ENCODE results near the gene KCTD15.

Gene KCTD15

DNA sequence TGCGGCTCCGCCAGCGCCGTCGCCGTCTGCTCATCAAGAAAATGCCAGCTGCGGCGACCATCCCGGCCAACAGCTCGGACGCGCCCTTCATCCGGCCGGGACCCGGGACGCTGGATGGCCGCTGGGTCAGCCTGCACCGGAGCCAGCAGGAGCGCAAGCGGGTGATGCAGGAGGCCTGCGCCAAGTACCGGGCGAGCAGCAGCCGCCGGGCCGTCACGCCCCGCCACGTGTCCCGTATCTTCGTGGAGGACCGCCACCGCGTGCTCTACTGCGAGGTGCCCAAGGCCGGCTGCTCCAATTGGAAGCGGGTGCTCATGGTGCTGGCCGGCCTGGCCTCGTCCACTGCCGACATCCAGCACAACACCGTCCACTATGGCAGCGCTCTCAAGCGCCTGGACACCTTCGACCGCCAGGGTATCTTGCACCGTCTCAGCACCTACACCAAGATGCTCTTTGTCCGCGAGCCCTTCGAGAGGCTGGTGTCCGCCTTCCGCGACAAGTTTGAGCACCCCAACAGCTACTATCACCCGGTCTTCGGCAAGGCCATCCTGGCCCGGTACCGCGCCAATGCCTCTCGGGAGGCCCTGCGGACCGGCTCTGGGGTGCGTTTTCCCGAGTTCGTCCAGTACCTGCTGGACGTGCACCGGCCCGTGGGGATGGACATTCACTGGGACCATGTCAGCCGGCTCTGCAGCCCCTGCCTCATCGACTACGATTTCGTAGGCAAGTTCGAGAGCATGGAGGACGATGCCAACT, 24.4 kb upstream of the KCTD15 start:
- TF ChIP-seq, protein P1, sequence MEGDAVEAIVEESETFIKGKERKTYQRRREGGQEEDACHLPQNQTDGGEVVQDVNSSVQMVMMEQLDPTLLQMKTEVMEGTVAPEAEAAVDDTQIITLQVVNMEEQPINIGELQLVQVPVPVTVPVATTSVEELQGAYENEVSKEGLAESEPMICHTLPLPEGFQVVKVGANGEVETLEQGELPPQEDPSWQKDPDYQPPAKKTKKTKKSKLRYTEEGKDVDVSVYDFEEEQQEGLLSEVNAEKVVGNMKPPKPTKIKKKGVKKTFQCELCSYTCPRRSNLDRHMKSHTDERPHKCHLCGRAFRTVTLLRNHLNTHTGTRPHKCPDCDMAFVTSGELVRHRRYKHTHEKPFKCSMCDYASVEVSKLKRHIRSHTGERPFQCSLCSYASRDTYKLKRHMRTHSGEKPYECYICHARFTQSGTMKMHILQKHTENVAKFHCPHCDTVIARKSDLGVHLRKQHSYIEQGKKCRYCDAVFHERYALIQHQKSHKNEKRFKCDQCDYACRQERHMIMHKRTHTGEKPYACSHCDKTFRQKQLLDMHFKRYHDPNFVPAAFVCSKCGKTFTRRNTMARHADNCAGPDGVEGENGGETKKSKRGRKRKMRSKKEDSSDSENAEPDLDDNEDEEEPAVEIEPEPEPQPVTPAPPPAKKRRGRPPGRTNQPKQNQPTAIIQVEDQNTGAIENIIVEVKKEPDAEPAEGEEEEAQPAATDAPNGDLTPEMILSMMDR (IDR thresholded peaks at IDR 0.05): no peak
- Histone ChIP-seq H3K36me3 (no peaks in the 10 kb centered on the region), H3K27me3 (peaks cover 0 to 78% of the 10 kb centered on the region in 2 donors), H3K9me3 (no peaks in the 10 kb centered on the region), H3K27ac (no peak overlapping the region), H3K4me3 (no peak overlapping the region), H3K4me1 (no peaks in the 10 kb centered on the region)
- no peak for DNase-seq
- intact Hi-C loops (cut with DNase I; ENCODE audit: low total_unique reads): loop anchor here (10.0 kb wide), 1 partner anchor 537 kb away; no protein-coding TSS in a partner anchor

DNA sequence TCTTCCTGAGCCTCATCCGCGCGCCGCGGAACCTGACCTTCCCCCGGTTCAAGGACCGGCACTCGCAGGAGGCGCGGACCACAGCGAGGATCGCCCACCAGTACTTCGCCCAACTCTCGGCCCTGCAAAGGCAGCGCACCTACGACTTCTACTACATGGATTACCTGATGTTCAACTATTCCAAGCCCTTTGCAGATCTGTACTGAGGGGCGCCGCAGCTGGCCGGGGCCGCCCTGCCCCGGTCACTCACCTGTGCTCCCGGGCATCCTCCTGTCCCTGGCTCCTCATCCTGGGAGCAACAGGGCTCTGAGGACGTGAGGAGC, 23.9 kb upstream of the KCTD15 start:
- H3K9me3 ChIP-seq: no peaks in the 10 kb centered on the region
- no peak overlapping the region for H3K4me3 ChIP-seq
- H3K27ac ChIP-seq: no peak overlapping the region
- intact Hi-C loops (cut with DNase I; ENCODE audit: low total_unique reads): loop anchor here (10.0 kb wide), 1 partner anchor 538 kb away; no protein-coding TSS in a partner anchor
- peaks cover 0 to 4% (median 0%) of the 10 kb centered on the region in 4 donors for H3K4me1 ChIP-seq
- no peaks in the 10 kb centered on the region for H3K36me3 ChIP-seq
- peaks cover 0 to 78% of the 10 kb centered on the region in 2 donors for H3K27me3 ChIP-seq
- DNase-seq: no peak
- TF ChIP-seq, protein P1 (IDR thresholded peaks at IDR 0.05): no peak

DNA sequence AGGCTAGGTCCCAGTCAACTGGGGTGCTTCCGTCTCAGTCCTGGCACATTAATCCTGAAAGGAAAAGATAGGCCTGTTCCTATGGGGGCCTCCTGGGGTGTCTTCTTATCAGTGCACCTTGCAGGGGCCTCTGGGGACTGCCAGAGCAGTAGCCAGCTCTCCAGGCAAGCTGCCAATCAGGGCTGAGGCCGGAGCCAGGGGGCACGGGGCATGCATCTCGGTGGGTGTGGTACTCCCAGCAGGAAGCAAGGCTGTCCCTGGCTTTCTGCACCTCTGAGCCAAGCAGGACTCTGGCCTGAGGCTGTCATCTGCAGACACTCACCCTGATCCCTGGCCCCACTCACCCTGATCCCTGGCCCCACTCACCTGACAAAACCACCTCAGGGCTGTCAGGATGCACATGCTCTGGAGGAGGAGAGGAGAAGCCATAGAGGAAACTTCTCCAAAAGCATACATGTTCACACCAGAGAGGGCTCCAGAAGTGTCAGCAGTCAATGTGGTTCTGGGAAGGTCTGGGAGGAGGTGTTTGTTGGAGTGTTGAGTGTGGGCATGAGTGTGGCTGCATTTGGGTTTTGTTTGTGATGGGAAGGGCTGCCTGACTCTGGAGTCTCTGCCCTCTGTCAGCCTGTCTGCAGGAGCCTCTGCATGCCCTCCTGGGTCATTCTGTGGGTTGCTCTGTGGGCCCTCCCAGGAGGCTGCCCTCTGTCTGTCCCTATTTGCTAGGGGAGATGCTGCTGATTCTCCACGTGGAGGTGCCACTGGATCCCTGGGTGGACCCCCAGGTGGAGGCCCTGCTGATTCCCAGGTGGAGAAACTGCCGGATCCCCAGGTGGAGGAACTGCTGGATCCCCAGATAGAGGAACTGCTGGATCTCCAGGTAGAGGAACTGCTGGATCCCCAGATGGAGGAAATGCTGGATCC, 22.7 kb upstream of the KCTD15 start:
- DNase-seq: no peak
- TF ChIP-seq, protein P1 (IDR thresholded peaks at IDR 0.05): no peak
- no peak overlapping the region for H3K27ac ChIP-seq
- peaks cover 0 to 11% (median 4%) of the 10 kb centered on the region in 4 donors for H3K4me1 ChIP-seq
- peaks cover 0 to 79% of the 10 kb centered on the region in 2 donors for H3K27me3 ChIP-seq
- H3K4me3 ChIP-seq: no peak overlapping the region
- no peaks in the 10 kb centered on the region for H3K9me3 ChIP-seq
- intact Hi-C loops (cut with DNase I; ENCODE audit: low total_unique reads): loop anchor here (10.0 kb wide), 1 partner anchor 539 kb away; no protein-coding TSS in a partner anchor
- H3K36me3 ChIP-seq: no peaks in the 10 kb centered on the region

DNA sequence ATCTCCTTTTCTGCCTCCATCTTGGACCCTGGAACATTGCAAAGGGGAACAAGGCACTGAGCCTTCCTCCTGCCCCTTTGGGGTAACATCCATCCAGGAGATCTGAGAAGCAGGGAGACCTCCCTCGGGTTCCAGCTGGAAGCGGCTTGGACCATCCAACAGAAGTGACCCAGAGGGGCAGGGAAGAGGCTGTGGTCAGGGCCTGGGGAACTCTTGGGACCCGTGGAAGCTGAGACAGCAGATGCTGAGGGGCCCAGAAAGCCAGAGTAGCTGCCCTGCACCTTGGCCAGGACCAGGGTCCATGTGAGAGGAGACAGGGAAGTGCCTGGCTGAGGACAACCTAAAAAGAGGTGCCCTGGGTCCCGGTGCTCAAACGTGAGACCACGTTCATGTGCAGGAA, 21.9 kb upstream of the KCTD15 start:
- H3K9me3 ChIP-seq: no peaks in the 10 kb centered on the region
- no peak for DNase-seq
- TF ChIP-seq, protein P1 (IDR thresholded peaks at IDR 0.05): no peak
- H3K4me1 ChIP-seq: peaks cover 0 to 14% (median 4%) of the 10 kb centered on the region in 4 donors
- peaks cover 0 to 80% of the 10 kb centered on the region in 2 donors for H3K27me3 ChIP-seq
- intact Hi-C loops (cut with DNase I; ENCODE audit: low total_unique reads): loop anchor here (5.0 to 10.0 kb wide), 3 partner anchors 323 to 540 kb away; no protein-coding TSS in a partner anchor
- H3K36me3 ChIP-seq: no peaks in the 10 kb centered on the region
- H3K4me3 ChIP-seq: no peak overlapping the region
- H3K27ac ChIP-seq: no peak overlapping the region

DNA sequence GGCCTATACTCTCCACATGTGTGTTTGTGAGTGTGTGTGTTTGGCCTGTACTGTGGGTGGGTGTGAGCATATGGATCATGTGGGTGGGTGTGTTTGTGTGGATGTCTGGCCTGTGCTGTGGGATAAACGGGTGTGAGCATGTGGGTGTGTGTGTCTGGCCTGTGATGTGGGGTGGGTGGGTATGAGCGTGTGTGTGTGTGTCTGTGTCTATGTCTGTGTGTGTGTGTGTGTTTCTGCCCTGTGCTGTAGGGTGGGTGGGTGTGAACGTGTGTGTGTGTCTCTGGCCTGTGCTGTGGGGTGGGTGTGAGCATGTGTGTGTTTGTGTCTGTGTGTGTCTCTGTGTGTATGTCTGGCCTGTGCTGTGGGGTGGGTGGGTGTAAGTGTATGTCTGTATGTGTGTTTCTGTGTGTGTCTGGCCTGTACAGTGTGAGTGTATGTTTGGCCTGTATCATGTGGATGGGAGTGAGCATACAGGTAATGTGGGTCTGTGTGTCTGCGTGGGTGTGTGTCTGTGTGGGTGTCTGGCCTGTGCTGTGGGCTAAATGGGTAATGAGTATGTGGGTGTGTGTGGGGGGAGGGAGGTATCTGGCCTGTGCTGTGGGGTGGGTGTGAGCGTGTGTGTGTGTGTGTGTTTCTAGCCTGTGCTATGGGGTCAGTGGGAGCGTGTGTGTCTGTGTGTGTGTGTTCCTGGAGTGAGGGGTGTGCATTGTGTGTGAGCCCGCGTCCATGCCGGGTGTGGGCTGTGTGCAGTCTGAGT, 20.8 kb upstream of the KCTD15 start:
- TF ChIP-seq, protein P1 (IDR thresholded peaks at IDR 0.05): no peak
- no peaks in the 10 kb centered on the region for H3K36me3 ChIP-seq
- H3K4me3 ChIP-seq: no peak overlapping the region
- H3K27ac ChIP-seq: no peak overlapping the region
- H3K27me3 ChIP-seq: peaks cover 0 to 80% of the 10 kb centered on the region in 2 donors
- H3K4me1 ChIP-seq: peaks cover 0 to 21% (median 10%) of the 10 kb centered on the region in 4 donors
- no peak for DNase-seq
- H3K9me3 ChIP-seq: no peaks in the 10 kb centered on the region
- intact Hi-C loops (cut with DNase I; ENCODE audit: low total_unique reads): loop anchor here (2.0 to 10.0 kb wide), 4 partner anchors 223 to 541 kb away; no protein-coding TSS in a partner anchor

Data from tibial artery (tissue), 4 donors.